Stimulated activated CD4-positive, alpha-beta T cell treated with anti-CD3 and anti-CD28 coated beads, Interleukin-1b, Interleukin-23, amount 100 ng/mL, for 4 hours (primary cell): ENCODE results near the gene ZNF701.
"Not testable (repeated sequence)": the region's sequence is repeated elsewhere in the genome, so short reads cannot be mapped to it uniquely, and the experiment has no call there.

Experiments used
- DNase-seq, 2 donors: peaks; one replicate each; pipeline ENCODE4 v3.0.0-alpha.2; 2020; ENCODE audit warnings: low read depth in 2 of 2

The ZNF701 gene

GRCh38 chr19:52566121-52566520 lies 4.0 kb upstream of the ZNF701 start:
- no peak for DNase-seq

- DNase-seq = no peak
Observed at GRCh38 chr19:52566588-52566987, 3.5 kb upstream of the ZNF701 start.

DNA sequence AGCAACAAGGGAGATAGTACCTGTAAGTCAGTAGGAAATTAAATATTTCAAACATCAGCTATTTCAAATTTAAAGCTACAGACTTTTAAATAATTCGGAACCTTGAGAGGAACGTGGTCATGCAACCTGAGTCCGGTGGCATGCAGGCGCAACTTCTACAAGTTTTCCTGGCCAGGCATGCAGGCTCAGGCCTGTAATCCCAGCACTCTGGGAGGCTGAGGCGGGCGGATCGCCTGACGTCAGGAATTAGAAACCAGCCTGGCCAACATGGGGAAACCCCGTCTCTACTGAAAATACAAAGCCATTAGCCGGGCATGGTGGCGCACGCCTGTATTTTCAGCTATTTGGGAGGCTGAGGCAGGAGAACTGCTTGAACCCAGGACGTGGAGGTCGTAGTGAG lies 2.2 kb upstream of the ZNF701 start:
- no peak for DNase-seq

DNA sequence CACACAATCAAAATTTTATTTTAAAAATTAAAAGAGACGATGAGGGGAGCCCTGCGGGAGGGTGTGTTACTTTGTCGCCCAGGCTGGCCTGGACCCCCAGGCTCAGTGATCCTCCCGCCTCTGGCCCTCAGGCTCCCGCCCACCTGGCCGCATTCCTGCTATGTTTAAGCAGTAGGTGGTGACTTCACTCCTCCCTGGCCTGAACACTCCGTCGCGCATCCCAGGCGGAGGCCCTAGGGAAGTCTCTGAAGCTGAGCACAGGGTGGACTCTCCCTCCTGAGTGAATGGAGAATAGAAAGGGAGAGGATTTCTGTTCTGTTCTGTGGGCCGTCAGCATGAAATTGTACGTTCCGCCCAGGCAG lies 468 bp upstream of the ZNF701 start:
- not testable (repeated sequence) for DNase-seq

- no peak for DNase-seq
Observed at GRCh38 chr19:52584736-52585440, 14.8 kb downstream of the ZNF701 start.

- DNase-seq = no peak
Observed at GRCh38 chr19:52585604-52586003, 15.5 kb downstream of the ZNF701 start.

GRCh38 chr19:52590728-52591127 lies 20.6 kb downstream of the ZNF701 start:
- DNase-seq = no peak

DNA sequence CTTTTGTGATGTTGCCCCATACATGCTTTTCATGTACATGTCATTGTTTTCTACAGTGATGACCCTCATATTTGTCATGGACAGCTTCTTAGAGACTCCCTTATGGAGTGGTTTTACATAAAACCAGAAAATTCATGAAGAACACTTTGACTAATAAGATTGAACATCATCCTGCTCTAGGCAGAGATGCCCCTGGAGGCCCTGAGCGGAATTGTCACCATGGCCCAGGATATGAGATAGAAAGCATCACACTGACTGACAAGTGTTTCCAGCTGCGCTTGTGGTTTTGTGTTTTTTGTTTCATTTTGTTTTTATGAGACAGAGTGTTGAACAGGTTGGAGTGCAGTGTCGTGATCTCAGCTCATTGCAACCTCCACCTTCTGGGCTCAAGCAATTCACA lies 22.2 kb downstream of the ZNF701 start:
- DNase-seq = no peak

- DNase-seq = not testable (repeated sequence)
Observed at GRCh38 chr19:52593441-52593840, 23.4 kb downstream of the ZNF701 start.

- no peak for DNase-seq
Observed at GRCh38 chr19:52599241-52599640, 29.2 kb downstream of the ZNF701 start.

GRCh38 chr19:52600639-52601024 lies 30.5 kb downstream of the ZNF701 start:
- DNase-seq = peak in 1 of 2 donors; percentile 1

- DNase-seq = peak; percentile 93 to 95
Observed at GRCh38 chr19:52601025-52601973, 31.2 kb downstream of the ZNF701 start.

- not testable (repeated sequence) for DNase-seq
Observed at GRCh38 chr19:52601974-52602366, 31.9 kb downstream of the ZNF701 start.

GRCh38 chr19:52602941-52603340 lies 32.9 kb downstream of the ZNF701 start:
- no peak for DNase-seq

- DNase-seq = no peak
Observed at GRCh38 chr19:52603558-52604207, 33.6 kb downstream of the ZNF701 start.

DNA sequence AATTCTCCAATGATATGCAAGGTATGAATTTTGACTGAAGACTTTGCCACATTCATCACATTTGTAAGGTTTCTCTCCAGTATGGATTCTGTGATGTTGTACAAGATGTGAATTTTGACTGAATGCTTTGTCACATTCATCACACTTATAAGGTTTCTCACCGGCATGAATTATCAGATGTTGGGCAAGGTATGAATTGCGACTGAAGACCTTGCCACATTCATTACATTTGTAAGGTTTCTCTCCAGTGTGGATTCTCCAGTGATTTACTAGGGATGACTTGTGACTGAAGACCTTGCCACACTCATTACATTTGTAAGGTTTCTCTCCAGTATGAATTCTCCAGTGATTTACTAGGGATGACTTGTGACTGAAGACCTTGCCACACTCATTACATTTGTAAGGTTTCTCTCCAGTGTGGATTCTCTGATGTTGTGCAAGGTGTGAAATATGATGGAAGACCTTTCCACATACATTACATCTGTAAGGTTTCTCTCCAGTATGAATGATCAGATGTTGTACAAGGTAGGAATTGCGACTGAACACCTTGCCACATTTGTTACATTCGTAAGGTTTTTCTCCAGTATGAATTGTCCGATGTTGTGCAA lies 43.3 kb downstream of the ZNF701 start:
- DNase-seq = no peak

GRCh38 chr19:52621376-52621775 lies 51.3 kb downstream of the ZNF701 start:
- no peak for DNase-seq

DNA sequence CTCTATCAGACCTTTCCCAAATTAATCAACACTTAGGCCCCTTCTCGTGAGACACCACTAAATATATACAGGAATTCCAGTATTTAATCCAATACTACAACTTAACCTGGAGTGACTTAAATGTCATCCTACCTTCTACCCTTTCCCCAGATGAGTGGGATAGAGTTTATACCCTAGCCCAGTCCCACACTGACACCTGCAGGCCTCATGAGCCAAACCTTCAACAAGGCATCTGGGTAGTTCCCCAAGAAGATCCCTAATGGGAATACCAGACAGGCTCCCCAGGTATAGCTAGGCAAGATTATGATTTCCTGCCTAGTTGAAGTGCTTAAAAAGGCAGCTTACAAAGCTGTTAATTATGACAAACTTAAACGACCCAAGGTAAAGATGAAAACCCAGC lies 52.2 kb downstream of the ZNF701 start:
- DNase-seq = no peak

DNA sequence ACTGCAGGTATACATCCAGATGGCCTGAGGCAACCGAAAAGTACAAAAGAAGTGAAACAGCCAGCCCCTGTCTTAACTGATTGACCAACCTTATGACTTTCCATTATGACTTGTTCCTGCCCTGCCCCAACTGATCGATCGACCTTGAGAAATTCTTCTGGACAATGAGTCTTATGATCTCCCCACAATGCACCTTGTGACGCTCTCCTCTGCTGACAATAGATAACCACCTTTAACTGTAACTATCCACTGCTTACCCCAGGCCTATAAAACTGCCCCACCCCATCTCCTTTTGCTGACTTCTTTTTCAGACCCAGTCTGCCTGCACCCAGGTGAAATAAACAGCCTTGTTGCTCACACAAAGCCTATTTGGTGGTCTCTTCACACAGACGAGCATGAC lies 56.8 kb downstream of the ZNF701 start:
- DNase-seq = no peak

DNA sequence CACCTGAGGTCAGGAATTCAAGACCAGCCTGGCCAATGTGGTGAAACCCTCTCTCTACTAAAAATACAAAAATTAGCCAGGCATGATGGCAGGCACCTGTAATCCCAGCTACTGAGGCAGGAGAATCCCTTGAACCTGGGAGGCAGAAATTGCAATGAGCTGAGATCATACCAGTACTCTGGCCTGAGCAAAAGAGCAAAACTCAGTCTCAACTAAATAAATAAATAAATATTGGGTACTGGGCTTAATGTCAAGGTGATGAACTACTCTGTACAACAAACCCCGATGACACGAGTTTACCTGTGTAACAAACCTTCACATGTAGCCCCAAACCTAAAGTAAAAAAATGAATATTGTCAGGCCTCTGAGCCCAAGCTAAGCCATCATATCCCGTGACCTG lies 57.4 kb downstream of the ZNF701 start:
- not testable (repeated sequence) for DNase-seq

DNA sequence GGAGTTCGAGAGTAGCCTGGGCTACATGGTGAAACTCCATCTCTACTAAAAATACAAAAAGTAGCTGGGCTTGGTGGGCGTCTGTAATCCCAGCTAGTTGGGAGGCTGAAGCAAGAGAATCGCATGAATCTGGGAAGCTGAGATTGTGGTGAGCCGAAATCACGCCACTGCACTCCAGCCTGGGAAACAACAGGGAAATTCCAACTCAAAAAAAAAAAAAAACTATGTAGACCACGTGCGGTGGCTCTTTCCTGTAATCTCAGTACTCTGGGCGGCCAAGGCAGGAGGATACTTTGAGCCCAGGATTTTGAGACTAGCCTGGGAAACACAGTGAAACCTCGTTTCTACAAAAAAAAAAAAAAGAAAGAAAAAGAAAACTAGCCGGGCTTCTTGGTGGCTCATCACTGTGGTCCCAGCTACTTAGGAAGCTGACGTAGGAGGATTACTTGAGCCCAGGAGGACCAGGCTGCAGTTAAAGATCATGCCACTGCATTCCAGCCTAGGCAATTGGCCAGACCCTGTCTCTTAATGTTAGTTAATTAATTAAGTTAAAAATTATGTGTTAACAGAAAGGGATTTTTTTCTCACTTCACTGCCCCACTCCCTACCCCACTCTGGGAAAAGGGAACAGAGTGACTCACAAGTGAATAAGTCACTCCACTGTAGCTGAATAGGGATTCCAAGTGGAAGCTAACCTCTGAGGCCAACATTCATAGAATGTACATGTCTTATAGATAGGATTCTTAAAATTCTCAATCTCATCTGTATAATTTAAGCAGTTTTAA lies 65.9 kb downstream of the ZNF701 start:
- DNase-seq = no peak
